NT2/D1 (cell line): ENCODE measurements around the gene KHDC3L.

Source experiments
- DNase-seq: peaks from one replicate; pipeline ENCODE4 v3.0.0-alpha.2; 2011; ENCODE audit warnings: low read depth, low spot score
- H3K27me3 ChIP-seq: 2 replicates; pipeline ENCODE4 v1.6.0; 2011; ENCODE audit warnings: mild to moderate bottlenecking; ENCODE audit not compliant: insufficient read length, insufficient read depth
- H3K36me3 ChIP-seq: 2 replicates; pipeline ENCODE4 v1.6.1; 2011; ENCODE audit warnings: mild to moderate bottlenecking, low read length, mixed read lengths; ENCODE audit not compliant: insufficient read depth, insufficient read length
- H3K4me1 ChIP-seq: 2 replicates; pipeline ENCODE4 v1.5.1; 2011; ENCODE audit not compliant: insufficient read depth, insufficient read length
- H3K4me3 ChIP-seq: 2 replicates; pipeline ENCODE4 v1.5.1; 2011; ENCODE audit warnings: low read depth; ENCODE audit not compliant: insufficient read length
- H3K9ac ChIP-seq: 2 replicates; pipeline ENCODE4 v1.6.0; 2011; ENCODE audit warnings: low read depth; ENCODE audit not compliant: insufficient read length
- H3K9me3 ChIP-seq: 2 replicates; pipeline ENCODE4 v1.5.1; 2011; ENCODE audit warnings: mild to moderate bottlenecking, low read length; ENCODE audit not compliant: insufficient read depth
- SUZ12 ChIP-seq: IDR thresholded peaks from 2 replicates; pipeline ENCODE4 v1.6.1; 2011; ENCODE audit not compliant: insufficient read length, insufficient read depth; ENCODE audit errors: extremely low read depth
- YY1 ChIP-seq: IDR thresholded peaks from 2 replicates; pipeline ENCODE4 v1.6.1; 2011; ENCODE audit not compliant: insufficient read length, insufficient read depth
- ZNF274 ChIP-seq: IDR thresholded peaks from 2 replicates; pipeline ENCODE4 v1.6.1; 2011; ENCODE audit warnings: mild to moderate bottlenecking, low read depth, low read length

KHDC3L gene

DNA sequence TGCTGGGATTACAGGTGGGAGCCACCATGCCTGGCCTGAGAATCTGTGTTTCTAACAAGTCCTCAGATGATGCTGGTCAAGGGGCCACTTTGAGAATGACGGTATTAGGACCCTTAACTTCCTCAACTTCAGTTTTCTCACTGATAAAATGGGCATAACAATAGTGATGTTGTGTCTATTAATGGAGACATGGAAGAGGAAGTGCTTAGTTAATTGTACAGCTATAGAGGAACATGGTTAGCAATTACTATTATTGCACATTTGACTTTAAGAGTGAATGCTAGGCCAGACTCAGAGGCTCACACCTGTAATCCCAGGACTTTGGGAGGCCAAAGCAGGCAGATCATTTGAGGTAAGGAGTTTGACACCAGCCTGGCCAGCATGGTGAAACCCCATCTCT is 21.1 kb upstream of the KHDC3L start:
- Histone ChIP-seq H3K9ac (no peak overlapping the region), H3K27me3 (peaks cover 66% of the 10 kb centered on the region), H3K4me3 (no peak overlapping the region), H3K36me3 (no peaks in the 10 kb centered on the region), H3K4me1 (no peaks in the 10 kb centered on the region), H3K9me3 (no peaks in the 10 kb centered on the region)
- TF ChIP-seq ZNF274 (no peak), YY1 (no peak), SUZ12 (no peak)
- no peak for DNase-seq

DNA sequence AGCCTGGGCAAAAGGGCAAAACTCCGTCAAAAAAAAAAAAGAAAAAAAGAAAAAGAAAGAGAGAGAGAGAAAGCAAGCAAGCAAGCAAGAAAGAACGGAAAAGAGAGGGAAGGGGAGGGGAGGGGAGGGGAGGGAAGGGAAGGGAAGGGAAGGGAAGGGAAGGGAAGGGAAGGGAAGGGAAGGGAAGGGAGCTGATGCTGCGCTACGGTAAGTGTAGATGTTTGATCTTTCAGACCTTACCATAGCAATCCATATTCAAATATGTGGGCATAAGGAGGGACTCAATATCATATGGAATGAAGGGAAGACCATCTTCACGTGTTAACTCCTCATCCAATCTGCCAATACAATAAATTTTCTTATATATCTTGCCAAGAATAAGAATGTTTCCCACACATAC is 20.3 kb upstream of the KHDC3L start:
- Histone ChIP-seq H3K4me1 (no peaks in the 10 kb centered on the region), H3K9me3 (no peaks in the 10 kb centered on the region), H3K36me3 (no peaks in the 10 kb centered on the region), H3K27me3 (peaks cover 75% of the 10 kb centered on the region), H3K9ac (no peak overlapping the region), H3K4me3 (no peak overlapping the region)
- no peak for DNase-seq
- TF ChIP-seq SUZ12, result no peak
- no peak for TF ChIP-seq YY1
- TF ChIP-seq ZNF274, result no peak

- Histone ChIP-seq H3K4me3 (no peak overlapping the region), H3K4me1 (peaks cover under 1% of the 10 kb centered on the region), H3K27me3 (peaks cover 85% of the 10 kb centered on the region), H3K9ac (no peak overlapping the region), H3K36me3 (no peaks in the 10 kb centered on the region), H3K9me3 (peaks cover 3% of the 10 kb centered on the region; the same call in 1 of the 2 replicates)
- no peak for TF ChIP-seq YY1
- TF ChIP-seq SUZ12, result no peak
- no peak for TF ChIP-seq ZNF274
- no peak for DNase-seq
Measured at GRCh38 chr6:73343164-73343563, 19.3 kb upstream of the KHDC3L start.

DNA sequence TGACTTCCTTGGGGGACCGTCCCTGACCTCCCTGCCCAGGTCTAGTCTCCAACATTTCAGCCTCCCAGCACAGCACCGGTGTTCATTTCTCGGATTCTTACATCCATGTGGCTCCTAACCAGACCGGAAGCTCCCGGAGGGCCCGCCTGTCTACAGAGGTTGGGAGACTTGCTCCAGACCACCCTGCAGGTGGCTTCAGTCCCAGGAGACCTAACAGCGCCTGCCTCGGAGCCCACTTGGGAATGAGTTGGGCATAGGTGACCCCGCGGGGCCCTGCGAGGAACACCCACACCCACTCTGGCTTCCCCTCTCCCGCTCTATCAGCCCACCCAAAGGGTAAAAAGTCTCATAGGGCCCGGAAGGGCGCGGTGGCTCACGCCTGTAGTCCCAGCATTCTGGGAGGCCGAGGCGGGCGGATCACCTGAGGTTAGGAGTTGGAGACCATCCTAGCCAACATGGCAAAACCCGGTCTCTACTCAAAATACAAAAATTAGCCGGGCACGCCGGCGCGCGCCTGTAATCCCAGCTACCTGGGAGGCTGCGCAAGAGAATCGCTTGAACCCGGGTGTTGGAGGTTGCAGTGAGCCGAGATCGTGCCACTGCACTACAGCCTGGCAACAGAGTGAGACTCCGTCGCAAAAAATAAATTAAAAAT is 13.8 kb upstream of the KHDC3L start:
- DNase-seq, result no peak
- Histone ChIP-seq H3K4me1 (peaks cover 4% of the 10 kb centered on the region), H3K27me3 (peaks cover 88% of the 10 kb centered on the region), H3K36me3 (no peaks in the 10 kb centered on the region), H3K9ac (no peak overlapping the region), H3K4me3 (no peak overlapping the region), H3K9me3 (peaks cover 11% of the 10 kb centered on the region; the same call in 1 of the 2 replicates)
- TF ChIP-seq ZNF274 (no peak), YY1 (no peak), SUZ12 (no peak)

GRCh38 chr6:73349311-73349710 is 13.1 kb upstream of the KHDC3L start:
- H3K27me3 ChIP-seq, result peaks cover 88% of the 10 kb centered on the region
- TF ChIP-seq ZNF274 (no peak), YY1 (no peak), SUZ12 (no peak)
- DNase-seq, result peak; percentile 85
- peaks cover 4% of the 10 kb centered on the region for H3K4me1 ChIP-seq
- H3K9ac ChIP-seq, result no peak overlapping the region
- peaks cover 11% of the 10 kb centered on the region; the same call in 1 of the 2 replicates for H3K9me3 ChIP-seq
- H3K4me3 ChIP-seq, result no peak overlapping the region
- H3K36me3 ChIP-seq, result no peaks in the 10 kb centered on the region

DNA sequence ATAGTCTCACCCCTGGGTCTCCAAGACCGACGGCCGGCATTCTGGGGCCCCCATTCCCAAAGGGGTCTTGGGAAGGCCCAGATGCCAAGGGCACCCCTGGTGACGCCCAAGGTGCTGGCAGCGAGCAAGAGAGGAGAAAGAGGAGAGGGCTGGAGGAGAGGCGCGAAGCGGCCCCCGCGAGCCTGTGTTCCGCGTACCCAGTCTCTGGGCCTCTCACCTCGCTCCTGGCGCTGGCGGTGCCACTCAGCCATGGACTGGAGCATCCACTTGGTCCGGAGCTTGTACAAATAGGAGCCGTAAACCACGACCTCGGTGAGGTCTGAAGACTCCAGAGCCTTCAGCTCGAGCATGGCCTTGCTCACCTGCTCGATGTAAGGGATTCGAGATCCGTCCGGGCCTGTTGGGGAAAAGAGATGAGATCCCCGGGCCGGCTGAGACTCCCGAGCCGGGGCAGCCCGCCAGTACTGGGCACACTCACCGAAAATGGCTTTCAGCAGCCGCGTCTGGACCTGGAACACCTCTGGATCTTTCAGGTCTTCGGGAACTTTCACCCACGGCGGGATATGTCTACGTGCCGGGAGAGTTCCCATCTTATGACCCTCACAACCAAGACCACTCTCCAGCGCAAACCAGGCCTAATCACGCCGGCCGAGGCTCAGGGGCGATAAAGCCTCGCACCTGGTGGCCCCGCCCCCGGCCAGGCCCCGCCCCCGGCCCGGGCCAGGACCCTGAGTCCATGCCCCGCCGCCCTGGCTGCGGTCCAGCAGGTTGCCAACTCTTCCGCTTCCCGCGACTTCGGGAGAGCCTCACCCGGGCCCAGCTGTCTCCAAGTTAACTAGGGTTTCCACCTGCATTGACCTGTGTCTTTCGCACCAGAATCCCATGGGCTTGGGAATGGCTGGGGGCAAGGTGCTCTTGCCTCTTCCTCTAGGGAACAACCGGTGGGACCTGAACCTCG is 8.5 kb upstream of the KHDC3L start, which contains the start of gene DPPA5:
TSS of gene DPPA5 (minus strand) at position 641 of the 958 bp plus-strand sequence. CDS start at position 590, 51 bp downstream.
- TF ChIP-seq YY1 (no peak), ZNF274 (no peak), SUZ12 (no peak)
- DNase-seq, result no peak
- no peaks in the 10 kb centered on the region; the same call in 1 of the 2 replicates for H3K9me3 ChIP-seq
- H3K36me3 ChIP-seq, result no peaks in the 10 kb centered on the region
- H3K4me3 ChIP-seq, result no peak within 1 kb of the TSS
- peaks cover 1% of the 10 kb centered on the region for H3K4me1 ChIP-seq
- no peak within 1 kb of the TSS for H3K9ac ChIP-seq
- peaks cover 63% of the 10 kb centered on the region for H3K27me3 ChIP-seq

- H3K4me1 ChIP-seq, result no peaks in the 10 kb centered on the region
- H3K9me3 ChIP-seq, result peaks cover 11% of the 10 kb centered on the region; the same call in 1 of the 2 replicates
- TF ChIP-seq YY1 (no peak), SUZ12 (no peak), ZNF274 (no peak)
- H3K27me3 ChIP-seq, result peaks cover 12% of the 10 kb centered on the region
- H3K4me3 ChIP-seq, result no peak overlapping the region
- no peak for DNase-seq
- no peak overlapping the region for H3K9ac ChIP-seq
- H3K36me3 ChIP-seq, result no peaks in the 10 kb centered on the region
Measured at GRCh38 chr6:73362869-73363536, 545 bp downstream of the KHDC3L start.
